Retina (tissue), 1 donor: ENCODE data around the gene NPFF.

Source experiments
- DNase-seq: peaks from one replicate; pipeline ENCODE4 v3.0.0-alpha.2; 2016

The NPFF gene

GRCh38 chr12:53513712-53514410, 6.6 kb upstream of the NPFF start:
- DNase-seq = no peak

- no peak for DNase-seq
Measured at GRCh38 chr12:53510181-53510812, 3.0 kb upstream of the NPFF start.

- DNase-seq = peak; percentile 92
Measured at GRCh38 chr12:53508534-53509170, 1.4 kb upstream of the NPFF start.

GRCh38 chr12:53507603-53507885, 260 bp upstream of the NPFF start:
- DNase-seq = no peak

- no peak for DNase-seq
Measured at GRCh38 chr12:53506450-53506785, 866 bp downstream of the NPFF start.

- no peak for DNase-seq
Measured at GRCh38 chr12:53505555-53506449, 1.5 kb downstream of the NPFF start.

- no peak for DNase-seq
Measured at GRCh38 chr12:53505086-53505485, 2.2 kb downstream of the NPFF start.

- no peak for DNase-seq
Measured at GRCh38 chr12:53504004-53504920, 3.0 kb downstream of the NPFF start.

GRCh38 chr12:53502983-53503728, 4.1 kb downstream of the NPFF start:
- no peak for DNase-seq

- DNase-seq = no peak
Measured at GRCh38 chr12:53502331-53502730, 5.0 kb downstream of the NPFF start.

GRCh38 chr12:53501615-53502181, 5.6 kb downstream of the NPFF start:
- no peak for DNase-seq

GRCh38 chr12:53500776-53501614, 6.3 kb downstream of the NPFF start, which contains the start of gene TARBP2:
TARBP2 (plus strand) TSS chr12:53501283; CDS start chr12:53501409, 126 bp downstream.
- peak; percentile 100 for DNase-seq

GRCh38 chr12:53500142-53500775, 7.0 kb downstream of the NPFF start:
- no peak for DNase-seq

- DNase-seq = peak; percentile 80
Measured at GRCh38 chr12:53499266-53500141, 7.8 kb downstream of the NPFF start, which contains the start of gene MAP3K12. MAP3K12 (minus strand) TSS chr12:53499458; CDS start chr12:53487391, 12,067 bp downstream.

- DNase-seq = no peak
Measured at GRCh38 chr12:53498235-53498630, 9.1 kb downstream of the NPFF start.

GRCh38 chr12:53497461-53497860, 9.8 kb downstream of the NPFF start:
- DNase-seq = no peak

- DNase-seq = no peak
Measured at GRCh38 chr12:53496752-53497032, 10.6 kb downstream of the NPFF start.

GRCh38 chr12:53495903-53496751, 11.2 kb downstream of the NPFF start:
- peak; percentile 44 for DNase-seq
